Ascending aorta (tissue), 2 donors: ENCODE data around the gene ADORA2B. TPM values are rescaled to one million over a fixed set of nuclear protein-coding genes. Genes with fewer than 3 reads are reported as not detected.
"Not testable (repeated sequence)": the region's sequence is repeated elsewhere in the genome, so short reads cannot be mapped to it uniquely, and the experiment has no call there.

Experiments used
- DNase-seq, 2 donors: peaks; one replicate each; pipeline ENCODE4 v3.0.0-alpha.2; 2019; ENCODE audit warnings: low spot score in 2 of 2
- H3K27ac ChIP-seq, 2 donors: fragments of 200-600 bp; sonication (generic); one replicate each; pipeline ENCODE4 v1.5.1; 2016 to 2017; ENCODE audit warnings: mild to moderate bottlenecking in 1 of 2
- H3K27me3 ChIP-seq: fragments of 200-600 bp; sonication (generic); one replicate; pipeline ENCODE4 v1.5.1; 2017
- H3K36me3 ChIP-seq, 2 donors: fragments of 200-600 bp; sonication (generic); one replicate each; pipeline ENCODE4 v1.5.1; 2016
- H3K4me1 ChIP-seq, 2 donors: fragments of 200-600 bp; sonication (generic); one replicate each; pipeline ENCODE4 v1.5.1; 2016 to 2017; ENCODE audit warnings: mild to moderate bottlenecking in 1 of 2
- H3K4me3 ChIP-seq, 2 donors: fragments of 200-600 bp; sonication (generic); one replicate each; pipeline ENCODE4 v1.5.1; 2016 to 2017; ENCODE audit warnings: mild to moderate bottlenecking in 1 of 2
- H3K9me3 ChIP-seq, 2 donors: fragments of 200-600 bp; sonication (generic); one replicate each; pipeline ENCODE4 v1.5.1; 2016
- CTCF ChIP-seq, 3 experiments: fragments of 200-600 bp in 2 of 3; fragments of 450-650 bp in 1 of 3; sonication (generic) in 2 of 3; IDR thresholded peaks; one replicate each; pipeline ENCODE4 v1.5.1; 2016 to 2019; ENCODE audit warnings: antibody characterized with exemption in 3 of 3, mild to moderate bottlenecking in 1 of 3, moderate library complexity in 1 of 3
- intact Hi-C: fragments of 100-400 bp; cut with DNase I; formaldehyde crosslinking; loops from one replicate; pipeline ENCODE4 v1.15.1; 2023
- total RNA-seq: library from RNA; depleted of rRNA; stranded (reverse); fragments of >200 nt; gene quantifications from one replicate; pipeline ENCODE4 v1.1.0, GENCODE V29; 2016

Gene ADORA2B
- total RNA-seq, 1 donor from 2014 or later: not detected

GRCh38 chr17:15971882-15972281 is 27.0 kb downstream of the ADORA2B start:
- intact Hi-C loops: no loop called here

DNA sequence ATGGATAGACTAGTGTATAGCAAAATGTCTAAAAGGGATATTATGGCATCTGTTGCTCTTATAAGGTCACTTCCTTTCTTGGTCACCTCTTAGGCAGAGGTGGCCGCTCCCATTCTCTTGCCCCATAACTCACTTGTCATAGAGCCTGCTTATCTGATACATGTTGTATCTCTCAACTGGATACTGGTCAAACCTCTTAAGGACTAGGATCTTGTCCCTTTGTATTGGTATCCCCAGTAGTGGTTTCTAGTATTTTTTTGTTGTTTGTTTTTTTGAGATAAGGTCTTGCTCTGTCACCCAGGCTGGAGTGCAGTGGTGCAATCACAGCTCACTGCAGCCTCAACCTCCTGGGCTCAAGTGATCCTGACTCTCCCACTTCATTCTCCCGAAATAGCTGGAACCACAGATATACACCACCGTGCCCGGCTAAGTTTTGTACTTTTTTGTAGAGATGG is 27.6 kb downstream of the ADORA2B start:
- no peaks in the 10 kb centered on the region for H3K4me1 ChIP-seq
- TF ChIP-seq CTCF (IDR thresholded peaks at IDR 0.05): no peak
- H3K27me3 ChIP-seq: no peaks in the 10 kb centered on the region
- H3K4me3 ChIP-seq: no peak overlapping the region
- H3K27ac ChIP-seq: no peak overlapping the region
- intact Hi-C loops: no loop called here
- no peaks in the 10 kb centered on the region for H3K9me3 ChIP-seq
- DNase-seq: no peak
- peaks cover 13 to 14% of the 10 kb centered on the region in 2 donors for H3K36me3 ChIP-seq

More at GRCh38 chr17:15971882-15972281, 27.0 kb downstream of the ADORA2B start:
- Histone ChIP-seq H3K27me3 (no peaks in the 10 kb centered on the region), H3K4me1 (no peaks in the 10 kb centered on the region), H3K36me3 (peaks cover 7 to 10% of the 10 kb centered on the region in 2 donors), H3K4me3 (no peak overlapping the region), H3K9me3 (no peaks in the 10 kb centered on the region), H3K27ac (no peak overlapping the region)
- TF ChIP-seq CTCF (IDR thresholded peaks at IDR 0.05): no peak
- no peak for DNase-seq

DNA sequence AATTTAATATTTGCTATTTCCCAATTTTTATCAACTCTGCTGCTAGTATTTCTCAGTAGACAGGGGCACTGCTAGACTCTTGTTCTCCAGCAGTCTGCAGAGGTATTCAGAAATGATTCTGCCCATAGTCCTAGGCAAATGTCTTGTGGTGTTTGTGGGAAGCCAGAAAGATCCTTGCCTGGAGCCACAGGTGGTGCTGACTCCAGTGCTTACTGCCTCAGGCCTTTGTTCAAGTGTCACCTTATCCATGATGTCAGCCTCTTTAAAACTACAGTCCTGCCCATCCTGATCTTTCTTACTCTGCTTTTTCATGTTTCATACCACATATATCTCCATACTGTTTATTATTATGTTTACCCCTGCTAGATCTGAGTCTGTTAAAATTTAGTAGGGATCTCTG is 28.1 kb downstream of the ADORA2B start:
- no peak overlapping the region for H3K27ac ChIP-seq
- intact Hi-C loops: no loop called here

GRCh38 chr17:15973834-15974233 is 28.9 kb downstream of the ADORA2B start:
- no peak for DNase-seq
- intact Hi-C loops: no loop called here
- Histone ChIP-seq H3K27ac (no peak overlapping the region), H3K4me1 (no peaks in the 10 kb centered on the region), H3K36me3 (peaks cover 19% of the 10 kb centered on the region in 2 donors), H3K27me3 (no peaks in the 10 kb centered on the region), H3K4me3 (no peak overlapping the region), H3K9me3 (no peaks in the 10 kb centered on the region)
- TF ChIP-seq CTCF (IDR thresholded peaks at IDR 0.05): no peak

More for the DNA sequence above, 28.1 kb downstream of the ADORA2B start:
- no peaks in the 10 kb centered on the region for H3K9me3 ChIP-seq
- no peaks in the 10 kb centered on the region for H3K4me1 ChIP-seq
- H3K4me3 ChIP-seq: no peak overlapping the region
- H3K36me3 ChIP-seq: peaks cover 18 to 19% of the 10 kb centered on the region in 2 donors
- no peak for TF ChIP-seq CTCF (IDR thresholded peaks at IDR 0.05)
- no peaks in the 10 kb centered on the region for H3K27me3 ChIP-seq
- no peak for DNase-seq

GRCh38 chr17:15977894-15978293 is 33.0 kb downstream of the ADORA2B start:
- Histone ChIP-seq H3K36me3 (peaks cover 34 to 49% of the 10 kb centered on the region in 2 donors), H3K27ac (no peak overlapping the region), H3K9me3 (no peaks in the 10 kb centered on the region), H3K4me1 (no peaks in the 10 kb centered on the region), H3K27me3 (no peaks in the 10 kb centered on the region), H3K4me3 (no peak overlapping the region)
- intact Hi-C loops: no loop called here
- no peak for TF ChIP-seq CTCF (IDR thresholded peaks at IDR 0.05)
- no peak for DNase-seq

DNA sequence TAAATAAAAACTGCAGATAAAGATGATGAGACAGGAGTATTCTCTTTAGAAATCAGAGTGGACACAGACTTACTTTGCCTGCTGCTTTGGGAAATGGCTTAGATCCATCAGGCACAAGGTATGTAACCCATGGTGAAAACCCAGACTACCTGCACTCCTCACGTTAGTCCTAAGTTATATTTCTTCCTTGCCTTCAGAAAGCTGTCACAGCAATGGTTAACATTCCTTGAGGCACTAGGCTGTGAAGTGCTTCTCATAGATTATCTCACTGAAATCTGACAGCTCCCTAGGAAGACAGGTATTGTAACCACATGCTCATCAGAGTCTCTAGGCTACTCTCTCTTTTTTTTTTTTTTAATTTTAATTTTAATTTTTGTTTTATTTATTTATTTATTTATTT is 33.7 kb downstream of the ADORA2B start:
- Histone ChIP-seq H3K9me3 (no peaks in the 10 kb centered on the region), H3K27me3 (no peaks in the 10 kb centered on the region), H3K4me3 (no peak overlapping the region), H3K36me3 (peaks cover 34 to 53% of the 10 kb centered on the region in 2 donors), H3K27ac (no peak overlapping the region), H3K4me1 (no peaks in the 10 kb centered on the region)
- no peak for DNase-seq
- no peak for TF ChIP-seq CTCF (IDR thresholded peaks at IDR 0.05)
- intact Hi-C loops: no loop called here

- H3K36me3 ChIP-seq: peaks cover 36 to 57% of the 10 kb centered on the region in 2 donors
- not testable (repeated sequence) for H3K27ac ChIP-seq, DNase-seq
Measured at GRCh38 chr17:15979013-15979412, 34.1 kb downstream of the ADORA2B start.

More at GRCh38 chr17:15979013-15979412, 34.1 kb downstream of the ADORA2B start:
- H3K9me3 ChIP-seq, H3K27me3 ChIP-seq, H3K4me3 ChIP-seq, H3K4me1 ChIP-seq, intact Hi-C loops: not testable (repeated sequence)
